ENCODE results near the gene OR4L1. TPM values are rescaled to one million over a fixed set of nuclear protein-coding genes. Genes with fewer than 3 reads are reported as not detected.
"Not testable (repeated sequence)": the region's sequence is repeated elsewhere in the genome, so short reads cannot be mapped to it uniquely, and the experiment has no call there.

The OR4L1 gene
- total RNA-seq, 1 donor from 2014 or later = not detected

DNA sequence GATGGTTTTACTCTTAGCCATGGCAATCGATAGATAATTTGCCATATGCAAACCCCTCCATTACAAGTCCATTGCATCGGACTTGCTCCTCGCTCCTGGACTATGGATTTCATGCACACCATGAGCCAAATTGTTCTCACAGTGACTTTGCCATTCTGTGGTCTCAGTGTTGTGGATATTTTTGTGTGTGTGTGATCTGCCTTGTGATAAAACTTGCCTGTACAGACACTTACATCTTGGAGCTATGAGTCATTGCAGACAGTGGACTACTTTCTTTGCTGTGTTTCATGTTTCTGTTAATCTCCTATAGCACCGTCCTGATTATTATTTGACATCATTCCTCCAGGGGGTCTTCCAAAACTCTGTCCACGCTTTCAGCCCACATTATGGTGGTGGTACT is 15.6 kb upstream of the OR4L1 start:
- Mint-ChIP-seq H3K4me1 (ENCODE audit: unreplicated experiment) (no peaks in the 10 kb centered on the region), H3K27me3 (ENCODE audit: unreplicated experiment) (peaks cover 1% of the 10 kb centered on the region), H3K27ac (ENCODE audit: unreplicated experiment) (no peak overlapping the region), H3K36me3 (ENCODE audit: low read depth, unreplicated experiment) (no peaks in the 10 kb centered on the region), H3K9me3 (ENCODE audit: unreplicated experiment) (peaks cover 32% of the 10 kb centered on the region), H3K4me3 (ENCODE audit: unreplicated experiment) (no peak overlapping the region)
- no peak for DNase-seq (ENCODE audit: low spot score)
- TF ChIP-seq, protein P1, sequence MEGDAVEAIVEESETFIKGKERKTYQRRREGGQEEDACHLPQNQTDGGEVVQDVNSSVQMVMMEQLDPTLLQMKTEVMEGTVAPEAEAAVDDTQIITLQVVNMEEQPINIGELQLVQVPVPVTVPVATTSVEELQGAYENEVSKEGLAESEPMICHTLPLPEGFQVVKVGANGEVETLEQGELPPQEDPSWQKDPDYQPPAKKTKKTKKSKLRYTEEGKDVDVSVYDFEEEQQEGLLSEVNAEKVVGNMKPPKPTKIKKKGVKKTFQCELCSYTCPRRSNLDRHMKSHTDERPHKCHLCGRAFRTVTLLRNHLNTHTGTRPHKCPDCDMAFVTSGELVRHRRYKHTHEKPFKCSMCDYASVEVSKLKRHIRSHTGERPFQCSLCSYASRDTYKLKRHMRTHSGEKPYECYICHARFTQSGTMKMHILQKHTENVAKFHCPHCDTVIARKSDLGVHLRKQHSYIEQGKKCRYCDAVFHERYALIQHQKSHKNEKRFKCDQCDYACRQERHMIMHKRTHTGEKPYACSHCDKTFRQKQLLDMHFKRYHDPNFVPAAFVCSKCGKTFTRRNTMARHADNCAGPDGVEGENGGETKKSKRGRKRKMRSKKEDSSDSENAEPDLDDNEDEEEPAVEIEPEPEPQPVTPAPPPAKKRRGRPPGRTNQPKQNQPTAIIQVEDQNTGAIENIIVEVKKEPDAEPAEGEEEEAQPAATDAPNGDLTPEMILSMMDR (IDR thresholded peaks at IDR 0.05; ENCODE audit: unreplicated experiment) = no peak

DNA sequence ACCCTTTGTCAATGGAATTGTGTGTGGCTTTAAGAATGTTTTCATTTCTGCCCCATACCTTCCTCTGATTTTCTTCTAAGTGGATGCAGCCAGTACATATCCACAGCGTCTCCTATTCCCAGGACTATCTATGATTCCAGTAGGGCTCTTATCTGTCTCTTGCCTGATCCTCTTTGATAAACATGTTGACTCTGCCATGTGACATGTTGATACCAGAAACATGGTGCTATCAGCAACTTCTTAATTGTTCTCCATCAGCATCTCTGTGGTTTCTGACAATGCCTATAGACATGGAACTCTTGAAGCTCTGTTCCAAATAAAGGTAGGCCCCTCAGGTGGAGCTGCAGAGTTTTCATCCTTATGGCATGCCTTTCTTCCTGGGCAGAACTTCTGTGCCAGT is 11.6 kb upstream of the OR4L1 start:
- H3K27me3 Mint-ChIP-seq (ENCODE audit: unreplicated experiment) = no peaks in the 10 kb centered on the region
- no peaks in the 10 kb centered on the region for H3K4me1 Mint-ChIP-seq (ENCODE audit: unreplicated experiment)
- H3K27ac Mint-ChIP-seq (ENCODE audit: unreplicated experiment) = no peak overlapping the region
- DNase-seq (ENCODE audit: low spot score) = no peak
- no peaks in the 10 kb centered on the region for H3K36me3 Mint-ChIP-seq (ENCODE audit: low read depth, unreplicated experiment)
- H3K9me3 Mint-ChIP-seq (ENCODE audit: unreplicated experiment) = peaks cover 37% of the 10 kb centered on the region
- no peak overlapping the region for H3K4me3 Mint-ChIP-seq (ENCODE audit: unreplicated experiment)
- TF ChIP-seq, protein P1 (IDR thresholded peaks at IDR 0.05; ENCODE audit: unreplicated experiment) = no peak

DNA sequence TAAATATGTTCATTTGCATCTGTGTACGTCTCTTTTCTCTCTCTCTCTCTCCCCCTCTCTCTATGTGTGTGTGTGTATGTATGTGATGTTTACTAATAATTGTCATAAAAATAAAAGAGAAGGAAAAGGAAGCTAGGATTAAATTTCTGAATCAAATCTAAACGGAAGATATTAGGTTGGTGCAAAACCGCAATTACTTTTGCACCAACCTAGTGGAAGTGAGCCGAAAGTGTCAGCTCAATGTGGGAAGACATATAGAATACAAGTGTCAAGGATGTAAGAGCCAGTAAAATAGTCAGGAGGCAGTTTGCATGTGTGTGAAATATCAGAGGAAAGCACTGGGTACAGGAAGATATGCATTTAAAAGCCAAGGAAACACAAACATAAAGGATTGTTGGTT is 32.2 kb downstream of the OR4L1 start:
- Mint-ChIP-seq H3K9me3 (ENCODE audit: unreplicated experiment) (peaks cover 19% of the 10 kb centered on the region), H3K27ac (ENCODE audit: unreplicated experiment) (no peak overlapping the region), H3K36me3 (ENCODE audit: low read depth, unreplicated experiment) (no peaks in the 10 kb centered on the region), H3K4me3 (ENCODE audit: unreplicated experiment) (no peak overlapping the region), H3K4me1 (ENCODE audit: unreplicated experiment) (no peaks in the 10 kb centered on the region), H3K27me3 (ENCODE audit: unreplicated experiment) (no peaks in the 10 kb centered on the region)
- TF ChIP-seq, protein P1 (IDR thresholded peaks at IDR 0.05; ENCODE audit: unreplicated experiment) = no peak
- no peak for DNase-seq (ENCODE audit: low spot score)

DNA sequence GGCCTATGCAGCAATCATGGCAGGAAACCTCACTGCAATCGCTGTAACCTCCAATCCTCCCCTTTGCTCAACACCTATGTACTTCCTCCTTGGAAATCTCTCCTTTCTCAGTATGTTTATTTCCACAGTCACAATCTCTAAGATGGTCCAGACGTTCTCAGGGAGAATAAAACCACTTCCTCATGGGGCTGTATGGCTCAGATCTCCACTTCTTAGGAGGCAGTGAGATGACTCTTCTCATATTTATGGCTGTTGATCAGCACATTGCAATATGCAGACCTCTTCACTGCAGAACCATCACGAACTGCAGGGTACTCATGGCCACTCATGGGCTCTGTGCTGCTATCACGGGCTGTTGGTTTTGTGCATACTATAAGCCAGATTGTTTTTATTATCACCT is 33.6 kb downstream of the OR4L1 start:
- no peaks in the 10 kb centered on the region for H3K27me3 Mint-ChIP-seq (ENCODE audit: unreplicated experiment)
- H3K4me1 Mint-ChIP-seq (ENCODE audit: unreplicated experiment) = no peaks in the 10 kb centered on the region
- H3K4me3 Mint-ChIP-seq (ENCODE audit: unreplicated experiment) = no peak overlapping the region
- peaks cover 20% of the 10 kb centered on the region for H3K9me3 Mint-ChIP-seq (ENCODE audit: unreplicated experiment)
- no peaks in the 10 kb centered on the region for H3K36me3 Mint-ChIP-seq (ENCODE audit: low read depth, unreplicated experiment)
- H3K27ac Mint-ChIP-seq (ENCODE audit: unreplicated experiment) = no peak overlapping the region
- no peak for DNase-seq (ENCODE audit: low spot score)
- TF ChIP-seq, protein P1 (IDR thresholded peaks at IDR 0.05; ENCODE audit: unreplicated experiment) = no peak

DNA sequence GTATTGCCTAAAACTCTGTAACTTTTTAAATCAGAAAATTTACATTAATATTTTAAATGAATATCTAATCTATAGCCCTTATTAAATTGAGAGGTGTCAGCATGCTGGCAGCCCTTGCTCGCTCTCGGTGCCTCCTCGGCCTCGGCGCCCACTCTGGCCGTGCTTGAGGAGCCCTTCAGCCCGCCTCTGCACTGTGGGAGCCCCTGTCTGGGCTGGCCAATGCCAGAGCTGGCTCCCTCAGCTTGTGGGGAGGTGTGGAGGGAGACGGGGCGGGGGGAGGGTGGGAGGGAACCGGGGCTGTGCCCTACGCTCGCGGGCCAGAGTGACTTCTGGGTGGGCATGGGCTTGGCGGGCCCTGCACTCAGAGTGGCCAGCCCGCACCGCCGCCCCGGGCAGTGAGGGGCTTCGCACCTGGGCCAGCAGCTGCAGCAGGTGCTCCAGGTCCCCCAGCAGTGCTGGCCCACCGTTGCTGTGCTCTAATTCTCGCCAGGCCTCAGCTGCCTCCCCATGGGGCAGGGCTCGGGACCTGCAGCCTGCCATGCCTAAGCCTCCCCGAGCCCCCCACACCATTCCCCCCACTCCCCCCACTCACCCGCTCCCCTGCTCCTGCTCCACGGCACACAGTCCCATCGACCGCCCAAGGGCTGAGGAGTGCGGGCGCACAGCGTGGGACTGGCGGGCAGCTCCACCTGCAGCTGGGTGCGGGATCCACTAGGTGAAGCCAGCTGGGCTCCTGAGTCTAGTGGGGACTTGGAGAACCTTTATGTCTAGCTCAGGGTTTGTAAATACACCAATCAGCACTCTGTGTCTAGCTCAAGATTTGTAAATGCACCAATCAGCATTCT is 39.3 kb downstream of the OR4L1 start:
- H3K4me1 Mint-ChIP-seq (ENCODE audit: unreplicated experiment); H3K4me3 Mint-ChIP-seq (ENCODE audit: unreplicated experiment); H3K27me3 Mint-ChIP-seq (ENCODE audit: unreplicated experiment); H3K27ac Mint-ChIP-seq (ENCODE audit: unreplicated experiment); H3K36me3 Mint-ChIP-seq (ENCODE audit: low read depth, unreplicated experiment); DNase-seq (ENCODE audit: low spot score): not testable (repeated sequence)
- peaks cover 16% of the 10 kb centered on the region for H3K9me3 Mint-ChIP-seq (ENCODE audit: unreplicated experiment)

Measured in endothelial cell (in vitro differentiated cells).